Endothelial cell of umbilical vein (primary cell): ENCODE data around the gene PNMA8A.

Experiments
- CTCF ChIP-seq, 2 donors: IDR thresholded peaks; 1 replicate in 1 of 2; 2 replicates in 1 of 2; pipeline ENCODE4 v1.5.1; 2011; ENCODE audit warnings: low read length in 2 of 2, mild to moderate bottlenecking in 2 of 2, moderate library complexity in 2 of 2, control low read depth in 1 of 2, inconsistent platforms in 1 of 2, low read depth in 1 of 2; ENCODE audit not compliant: insufficient read depth in 1 of 2; ENCODE audit errors: extremely low read depth in 1 of 2
- EZH2 ChIP-seq: IDR thresholded peaks from 2 replicates; pipeline ENCODE4 v1.6.1; 2012; ENCODE audit warnings: borderline replicate concordance, low read depth, mild to moderate bottlenecking, moderate library complexity, low read length, inconsistent platforms; ENCODE audit not compliant: severe bottlenecking
- GATA2 ChIP-seq: IDR thresholded peaks from 2 replicates; pipeline ENCODE4 v1.7.0; 2011; ENCODE audit warnings: low read depth, mild to moderate bottlenecking, moderate library complexity, mixed read lengths, low read length; ENCODE audit not compliant: insufficient read length, insufficient read depth
- MYC ChIP-seq: IDR thresholded peaks from one replicate; pipeline ENCODE4 v1.6.1; 2011; ENCODE audit warnings: mild to moderate bottlenecking, low read depth, low read length
- POLR2A ChIP-seq: IDR thresholded peaks from 2 replicates; pipeline ENCODE4 v1.6.1; 2012; ENCODE audit warnings: low read depth, mild to moderate bottlenecking, control low read depth, low read length
- POLR2AphosphoS5 ChIP-seq: IDR thresholded peaks from 2 replicates; pipeline ENCODE4 v1.6.1; 2012; ENCODE audit warnings: low read depth, mild to moderate bottlenecking, control low read depth, low read length, moderate library complexity; ENCODE audit not compliant: insufficient read depth
- TF ChIP-seq, protein P1 (sequence below): IDR thresholded peaks from 2 replicates; pipeline ENCODE4 v1.6.1; 2011; ENCODE audit not compliant: insufficient read depth, insufficient read length

DNA sequence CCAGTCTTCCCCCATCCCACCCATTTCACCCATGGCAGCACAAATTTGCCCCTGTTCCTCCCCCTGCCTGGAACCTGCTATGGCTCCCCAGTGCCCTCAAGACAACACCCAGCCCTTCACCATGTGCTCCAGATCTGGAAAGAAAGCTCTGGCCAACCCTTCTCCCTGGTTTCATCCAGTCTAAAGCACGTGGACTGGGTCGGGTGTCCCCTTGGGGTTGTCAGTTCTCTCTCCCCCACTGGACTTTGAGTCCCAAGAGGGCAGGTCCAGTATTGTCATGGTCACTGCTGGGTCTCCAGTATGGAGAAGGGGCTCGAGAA is 43.9 kb upstream of the PNMA8A start:
- TF ChIP-seq POLR2AphosphoS5, result no peak
- TF ChIP-seq EZH2, result no peak
- no peak for TF ChIP-seq POLR2A
- no peak for TF ChIP-seq CTCF (IDR thresholded peaks at IDR 0.05; ENCODE audit: extremely low read depth in 1 of 2, insufficient read depth in 1 of 2, low read depth in 1 of 2, low read length in 2 of 2)
- TF ChIP-seq, protein P1, sequence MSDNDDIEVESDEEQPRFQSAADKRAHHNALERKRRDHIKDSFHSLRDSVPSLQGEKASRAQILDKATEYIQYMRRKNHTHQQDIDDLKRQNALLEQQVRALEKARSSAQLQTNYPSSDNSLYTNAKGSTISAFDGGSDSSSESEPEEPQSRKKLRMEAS, result no peak
- TF ChIP-seq GATA2, result no peak
- TF ChIP-seq MYC, result no peak
